ENCODE measurements around the gene CMSS1. TPM values are rescaled to one million over a fixed set of nuclear protein-coding genes. Genes with fewer than 3 reads are reported as not detected.

CMSS1 gene
- total RNA-seq, 1 experiment from 2014 or later, result 70.6 TPM

GRCh38 chr3:99895131-99895696, 77.6 kb downstream of the CMSS1 start:
- Mint-ChIP-seq H3K9me3 (no peaks in the 10 kb centered on the region; the same call in 1 of the 2 replicates), H3K4me1 (peaks cover 34% of the 10 kb centered on the region), H3K27ac (no peak overlapping the region), H3K4me3 (no peak overlapping the region), H3K36me3 (no peaks in the 10 kb centered on the region), H3K27me3 (ENCODE audit: low read depth) (no peaks in the 10 kb centered on the region)
- DNase-seq (ENCODE audit: low spot score), result no peak
- no peak for TF ChIP-seq SMAD3 (CRISPR knock-in tag; IDR thresholded peaks at IDR 0.05; ENCODE audit: borderline replicate concordance)
- TF ChIP-seq PRRX2 (CRISPR knock-in tag; IDR thresholded peaks at IDR 0.05), result no peak
- no peak for TF ChIP-seq CBFB (CRISPR knock-in tag; IDR thresholded peaks at IDR 0.05; ENCODE audit: low read depth)
- no peak for TF ChIP-seq NFE2L1 (CRISPR knock-in tag; IDR thresholded peaks at IDR 0.05)
- no peak for TF ChIP-seq EMX1 (CRISPR knock-in tag; IDR thresholded peaks at IDR 0.05)
- TF ChIP-seq ATF6 (CRISPR knock-in tag; IDR thresholded peaks at IDR 0.05), result no peak
- TF ChIP-seq MAX (CRISPR knock-in tag; IDR thresholded peaks at IDR 0.05), result no peak
- no peak for TF ChIP-seq ZNF532 (CRISPR knock-in tag; IDR thresholded peaks at IDR 0.05; ENCODE audit: borderline replicate concordance)
- no peak for TF ChIP-seq PREB (CRISPR knock-in tag; IDR thresholded peaks at IDR 0.05; ENCODE audit: borderline replicate concordance)
- no peak for TF ChIP-seq ERG (CRISPR knock-in tag; IDR thresholded peaks at IDR 0.05)
- no peak for TF ChIP-seq FOXJ3 (CRISPR knock-in tag; IDR thresholded peaks at IDR 0.05; ENCODE audit: borderline replicate concordance)
- no peak for ATAC-seq
- CTCF ChIA-PET, result interaction anchor here (0.9 to 1.7 kb wide), 4 partner anchors 19 to 359 kb away, joined by 3 to 6 read pairs (median 4); no protein-coding TSS in a partner anchor
- POLR2A ChIA-PET, result no interaction called here

GRCh38 chr3:99895703-99896441, 78.2 kb downstream of the CMSS1 start:
- POLR2A ChIA-PET, result no interaction called here
- H3K36me3 Mint-ChIP-seq, result no peaks in the 10 kb centered on the region
- H3K4me3 Mint-ChIP-seq, result 0 out of 2 replicates have a peak overlapping the region, but pooled peaks have one; percentile 26
- H3K27ac Mint-ChIP-seq, result peak overlapping the region; percentile 82
- no peaks in the 10 kb centered on the region for H3K9me3 Mint-ChIP-seq
- ATAC-seq, result peak; percentile 52
- no peaks in the 10 kb centered on the region for H3K27me3 Mint-ChIP-seq (ENCODE audit: low read depth)
- CTCF ChIA-PET, result interaction anchor here (0.9 kb wide), 1 partner anchor 20 kb away, joined by 3 read pairs; no protein-coding TSS in a partner anchor
- H3K4me1 Mint-ChIP-seq, result peaks cover 32% of the 10 kb centered on the region
- DNase-seq (ENCODE audit: low spot score), result no peak
- TF ChIP-seq JAZF1 (CRISPR knock-in tag; IDR thresholded peaks at IDR 0.05) (no peak), MYBL2 (CRISPR knock-in tag; IDR thresholded peaks at IDR 0.05) (no peak), TEAD4 (CRISPR knock-in tag; IDR thresholded peaks at IDR 0.05) (no peak), EMX1 (CRISPR knock-in tag; IDR thresholded peaks at IDR 0.05) (no peak), ZNF423 (CRISPR knock-in tag; IDR thresholded peaks at IDR 0.05) (no peak), ZNF425 (CRISPR knock-in tag; conservative IDR thresholded peaks at IDR 0.05) (no peak), ZBTB21 (CRISPR knock-in tag; IDR thresholded peaks at IDR 0.05; ENCODE audit: borderline replicate concordance) (no peak), E2F4 (CRISPR knock-in tag; IDR thresholded peaks at IDR 0.05; ENCODE audit: borderline replicate concordance, low read depth) (no peak), ETV6 (CRISPR knock-in tag; IDR thresholded peaks at IDR 0.05) (no peak), SOX15 (CRISPR knock-in tag; IDR thresholded peaks at IDR 0.05) (no peak), NR1H2 (CRISPR knock-in tag; IDR thresholded peaks at IDR 0.05) (no peak), ZNF416 (CRISPR knock-in tag; IDR thresholded peaks at IDR 0.05) (no peak)
